CD14-positive monocyte (primary cell): ENCODE measurements around the gene MCTS1. TPM values are rescaled to one million over a fixed set of nuclear protein-coding genes. Genes with fewer than 3 reads are reported as not detected.

Experiments used
- DNase-seq, 3 donors: peaks; one replicate each; pipeline ENCODE4 v3.0.0-alpha.2; 2011 to 2022
- H2AFZ ChIP-seq: 2 replicates; pipeline ENCODE4 v1.6.0; 2012; ENCODE audit warnings: mild to moderate bottlenecking, low read depth, low read length, inconsistent platforms; ENCODE audit not compliant: insufficient read depth, poor library complexity, severe bottlenecking
- H3K27ac ChIP-seq, 2 donors: 1 replicate in 1 of 2; 2 replicates in 1 of 2; pipeline ENCODE4 v1.5.1; 2012 to 2013; ENCODE audit warnings: low read length in 2 of 2, control low read depth in 1 of 2, inconsistent platforms in 1 of 2, low read depth in 1 of 2, mild to moderate bottlenecking in 1 of 2
- H3K27me3 ChIP-seq, 2 donors: one replicate each; pipeline versions ENCODE4 v1.6.0 to v1.6.1; 2011 to 2013; ENCODE audit warnings: low read length in 2 of 2; ENCODE audit not compliant: control insufficient read depth in 2 of 2, insufficient read depth in 2 of 2
- H3K36me3 ChIP-seq, 2 donors: replicated peaks in 1 of 2; 1 replicate in 1 of 2; 2 replicates in 1 of 2; pipeline versions ENCODE4 v1.5.1 to v1.6.1; 2012 to 2013; ENCODE audit warnings: low read length in 2 of 2, control low read depth in 1 of 2, inconsistent platforms in 1 of 2, mild to moderate bottlenecking in 1 of 2; ENCODE audit not compliant: insufficient read depth in 2 of 2, control insufficient read depth in 1 of 2
- H3K4me1 ChIP-seq, 2 donors: 1 replicate in 1 of 2; 2 replicates in 1 of 2; pipeline versions ENCODE4 v1.5.1 to v1.6.1; 2012 to 2013; ENCODE audit warnings: low read length in 2 of 2, control low read depth in 1 of 2, inconsistent platforms in 1 of 2, mild to moderate bottlenecking in 1 of 2, moderate library complexity in 1 of 2; ENCODE audit not compliant: insufficient read depth in 2 of 2, control insufficient read depth in 1 of 2
- H3K4me2 ChIP-seq: replicated peaks from 2 replicates; pipeline ENCODE3; 2012; ENCODE audit warnings: low read length, moderate library complexity, mild to moderate bottlenecking; ENCODE audit not compliant: poor library complexity, severe bottlenecking; ENCODE audit errors: extremely low read depth
- H3K4me3 ChIP-seq, 3 experiments: fragments of 200-600 bp in 1 of 3; sonication (generic) in 1 of 3; replicated peaks in 1 of 3; 1 replicate in 2 of 3; 2 replicates in 1 of 3; pipeline ENCODE4 v1.5.1; 2011 to 2013; ENCODE audit warnings: low read length in 3 of 3, mild to moderate bottlenecking in 3 of 3, control low read depth in 2 of 3, low read depth in 2 of 3, inconsistent platforms in 1 of 3, moderate library complexity in 1 of 3
- H3K79me2 ChIP-seq: 2 replicates; pipeline ENCODE4 v1.6.0; 2012; ENCODE audit warnings: mild to moderate bottlenecking, control low read depth, inconsistent platforms, low read length, moderate library complexity; ENCODE audit not compliant: insufficient read depth
- H3K9ac ChIP-seq: 2 replicates; pipeline ENCODE4 v1.6.0; 2017; ENCODE audit warnings: low read length, mild to moderate bottlenecking; ENCODE audit not compliant: insufficient read depth, poor library complexity, severe bottlenecking
- H3K9me3 ChIP-seq, 2 donors: replicated peaks in 1 of 2; 1 replicate in 1 of 2; 2 replicates in 1 of 2; pipeline versions ENCODE4 v1.5.1 to v1.6.1; 2012 to 2013; ENCODE audit warnings: low read length in 2 of 2, control low read depth in 1 of 2; ENCODE audit not compliant: control insufficient read depth in 1 of 2, insufficient read depth in 1 of 2
- H4K20me1 ChIP-seq: 2 replicates; pipeline ENCODE4 v1.6.0; 2012; ENCODE audit warnings: mild to moderate bottlenecking, low read length, control low read depth, moderate library complexity; ENCODE audit not compliant: insufficient read depth
- H3K27ac Mint-ChIP-seq, 7 donors: one replicate each; pipeline ENCODE4 v1.8.0; 2020; ENCODE audit warnings: mild to moderate bottlenecking in 7 of 7, mixed read lengths in 7 of 7, moderate library complexity in 6 of 7, inconsistent platforms in 2 of 7
- H3K27me3 Mint-ChIP-seq, 3 donors: one replicate each; pipeline ENCODE4 v1.8.0; 2021 to 2022; ENCODE audit warnings: low read depth in 3 of 3, mild to moderate bottlenecking in 3 of 3, mixed read lengths in 3 of 3, moderate library complexity in 3 of 3, inconsistent platforms in 1 of 3
- H3K36me3 Mint-ChIP-seq, 2 donors: one replicate each; pipeline ENCODE4 v1.8.0; 2020; ENCODE audit warnings: mixed read lengths in 2 of 2, inconsistent platforms in 1 of 2, mild to moderate bottlenecking in 1 of 2
- H3K4me1 Mint-ChIP-seq: one replicate; pipeline ENCODE4 v1.8.0; 2020; ENCODE audit warnings: mild to moderate bottlenecking, mixed read lengths
- H3K4me3 Mint-ChIP-seq, 2 donors: one replicate each; pipeline ENCODE4 v1.8.0; 2020; ENCODE audit warnings: mild to moderate bottlenecking in 2 of 2, mixed read lengths in 2 of 2, moderate library complexity in 1 of 2
- H3K9me3 Mint-ChIP-seq, 7 donors: one replicate each; pipeline ENCODE4 v1.8.0; 2020 to 2022; ENCODE audit warnings: mixed read lengths in 7 of 7, mild to moderate bottlenecking in 6 of 7, moderate library complexity in 6 of 7, inconsistent platforms in 2 of 7
- CTCF ChIP-seq: fragments of 200-600 bp; IDR thresholded peaks from one replicate; pipeline ENCODE4 v1.8.0; 2022; ENCODE audit warnings: antibody characterized with exemption, mild to moderate bottlenecking
- WGBS: methylation state at CpG from one replicate; pipeline ENCODE4 v1.1.5; 2013; ENCODE audit warnings: missing lambda C conversion rate; ENCODE audit not compliant: insufficient coverage; 5-methylcytosine and 5-hydroxymethylcytosine counted together
- intact Hi-C, 2 donors: fragments of 100-400 bp; cut with micrococcal nuclease; formaldehyde crosslinking; loops; one replicate each; pipeline versions ENCODE4 v1.15.0 to v1.15.1; 2023
- polyA plus RNA-seq, 3 donors: library from polyadenylated mRNA; depleted of rRNA in 1 of 3; unstranded in 2 of 3; stranded (reverse) in 1 of 3; fragments of 300-500 nt in 2 of 3; fragments of >200 nt in 1 of 3; fragmentation: Illumina TruSeq in 2 of 3; gene quantifications; 1 replicate in 2 of 3; 2 replicates in 1 of 3; pipeline ENCODE4 v1.2.3, GENCODE V29; 2012 to 2021

The MCTS1 gene
- polyA plus RNA-seq, 3 donors: 25.0 to 85.1 (median 74.6) TPM

- Histone ChIP-seq H4K20me1 (no peaks in the 10 kb centered on the region), H3K9ac (no peak overlapping the region), H3K27ac (no peak overlapping the region), H3K4me1 (no peaks in the 10 kb centered on the region), H3K27me3 (no peaks in the 10 kb centered on the region), H3K9me3 (no peaks in the 10 kb centered on the region), H3K4me2 (no peak overlapping the region), H3K4me3 (no peak overlapping the region), H3K36me3 (no peaks in the 10 kb centered on the region), H2AFZ (no peak overlapping the region), H3K79me2 (no peaks in the 10 kb centered on the region)
- intact Hi-C loops: no loop called here
- H3K4me1 Mint-ChIP-seq: no peaks in the 10 kb centered on the region
- H3K9me3 Mint-ChIP-seq: no peaks in the 10 kb centered on the region
- H3K27ac Mint-ChIP-seq: no peak overlapping the region
- H3K4me3 Mint-ChIP-seq: no peak overlapping the region
- no peaks in the 10 kb centered on the region for H3K36me3 Mint-ChIP-seq
- DNase-seq: no peak
- no peak for TF ChIP-seq CTCF
- H3K27me3 Mint-ChIP-seq: peaks cover 0 to 8% (median 0%) of the 10 kb centered on the region in 3 donors
Measured at GRCh38 chrX:120568035-120568434, 35.9 kb upstream of the MCTS1 start.

GRCh38 chrX:120568609-120569008 is 35.3 kb upstream of the MCTS1 start:
- Histone ChIP-seq H2AFZ (no peak overlapping the region), H3K79me2 (no peaks in the 10 kb centered on the region), H3K4me2 (no peak overlapping the region), H3K9me3 (no peaks in the 10 kb centered on the region), H4K20me1 (no peaks in the 10 kb centered on the region), H3K27me3 (no peaks in the 10 kb centered on the region), H3K4me3 (no peak overlapping the region), H3K27ac (no peak overlapping the region), H3K9ac (no peak overlapping the region), H3K4me1 (no peaks in the 10 kb centered on the region), H3K36me3 (no peaks in the 10 kb centered on the region)
- TF ChIP-seq CTCF: no peak
- no peaks in the 10 kb centered on the region for H3K36me3 Mint-ChIP-seq
- no peak for DNase-seq
- H3K4me1 Mint-ChIP-seq: no peaks in the 10 kb centered on the region
- H3K27ac Mint-ChIP-seq: no peak overlapping the region
- no peaks in the 10 kb centered on the region for H3K9me3 Mint-ChIP-seq
- H3K27me3 Mint-ChIP-seq: peaks cover 0 to 8% (median 0%) of the 10 kb centered on the region in 3 donors
- no CpG with 5 or more reads among the region's 3 CpGs for WGBS
- intact Hi-C loops: no loop called here
- no peak overlapping the region for H3K4me3 Mint-ChIP-seq
